Measurements from ENCODE around the gene RBFOX1.

The RBFOX1 gene

DNA sequence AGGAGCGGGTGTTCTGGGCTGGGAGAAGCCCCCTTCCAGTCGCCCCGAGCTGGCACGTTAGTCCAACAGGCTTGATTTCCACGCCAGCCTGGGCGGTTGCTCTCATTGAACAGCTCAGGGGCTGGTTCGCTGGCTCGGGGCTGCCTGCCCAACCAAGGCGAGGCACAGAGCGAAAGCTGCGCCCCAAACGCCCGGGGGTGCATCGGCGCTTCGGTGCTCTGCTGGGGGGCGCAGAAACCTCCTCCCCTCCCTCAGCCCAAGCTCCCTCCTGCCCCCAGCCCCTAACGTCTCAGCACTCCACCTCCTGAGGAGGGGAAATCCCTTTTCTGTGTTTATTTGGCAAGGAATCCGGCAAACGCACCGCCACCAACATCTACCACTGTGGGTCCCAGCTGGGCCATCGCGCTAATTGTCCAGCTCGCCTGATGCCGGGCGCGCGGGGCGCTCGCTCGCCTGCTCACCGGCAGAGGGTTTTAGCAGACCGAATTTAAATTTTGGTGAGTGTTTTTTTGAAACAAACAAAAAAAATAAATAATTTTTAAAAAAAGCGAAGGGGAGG, 29.5 kb upstream of the RBFOX1 start:
- CTCF ChIA-PET: no interaction called here
- TF ChIP-seq, protein P1, sequence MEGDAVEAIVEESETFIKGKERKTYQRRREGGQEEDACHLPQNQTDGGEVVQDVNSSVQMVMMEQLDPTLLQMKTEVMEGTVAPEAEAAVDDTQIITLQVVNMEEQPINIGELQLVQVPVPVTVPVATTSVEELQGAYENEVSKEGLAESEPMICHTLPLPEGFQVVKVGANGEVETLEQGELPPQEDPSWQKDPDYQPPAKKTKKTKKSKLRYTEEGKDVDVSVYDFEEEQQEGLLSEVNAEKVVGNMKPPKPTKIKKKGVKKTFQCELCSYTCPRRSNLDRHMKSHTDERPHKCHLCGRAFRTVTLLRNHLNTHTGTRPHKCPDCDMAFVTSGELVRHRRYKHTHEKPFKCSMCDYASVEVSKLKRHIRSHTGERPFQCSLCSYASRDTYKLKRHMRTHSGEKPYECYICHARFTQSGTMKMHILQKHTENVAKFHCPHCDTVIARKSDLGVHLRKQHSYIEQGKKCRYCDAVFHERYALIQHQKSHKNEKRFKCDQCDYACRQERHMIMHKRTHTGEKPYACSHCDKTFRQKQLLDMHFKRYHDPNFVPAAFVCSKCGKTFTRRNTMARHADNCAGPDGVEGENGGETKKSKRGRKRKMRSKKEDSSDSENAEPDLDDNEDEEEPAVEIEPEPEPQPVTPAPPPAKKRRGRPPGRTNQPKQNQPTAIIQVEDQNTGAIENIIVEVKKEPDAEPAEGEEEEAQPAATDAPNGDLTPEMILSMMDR (IDR thresholded peaks at IDR 0.05; ENCODE audit: control extremely low read depth, extremely low read depth, low read depth, missing control alignments): no peak
- DNase-seq (ENCODE audit: extremely low spot score): no peak
- POLR2A ChIA-PET: no interaction called here

DNA sequence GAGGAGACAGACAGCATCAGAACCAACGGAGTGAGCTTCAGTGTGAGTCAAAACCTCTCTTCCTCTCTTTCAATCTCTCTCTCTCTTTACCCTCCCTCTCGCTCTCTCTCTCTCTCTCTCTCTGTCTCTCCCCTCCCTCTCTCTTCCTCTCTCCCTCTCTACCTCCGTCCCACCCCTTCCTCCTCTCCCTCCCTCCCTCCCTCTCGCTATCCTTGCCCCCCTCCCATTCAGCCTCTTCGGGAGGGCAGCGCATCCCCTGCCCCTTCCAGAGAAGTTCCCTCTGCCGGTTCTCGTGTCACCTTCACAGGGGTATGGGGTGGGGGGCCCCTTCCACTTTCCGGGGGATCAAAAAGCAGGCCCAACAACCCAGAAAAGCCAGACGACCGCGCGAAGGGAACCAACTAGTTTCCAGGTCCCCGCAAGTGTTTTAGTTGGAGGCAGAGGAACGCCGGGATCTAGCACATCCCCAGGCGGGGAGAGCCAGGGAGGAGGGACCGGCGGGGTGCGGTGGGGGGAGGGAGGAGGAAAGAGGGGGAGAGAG, 28.9 kb upstream of the RBFOX1 start:
- POLR2A ChIA-PET: no interaction called here
- TF ChIP-seq, protein P1 (IDR thresholded peaks at IDR 0.05; ENCODE audit: control extremely low read depth, extremely low read depth, low read depth, missing control alignments): no peak
- DNase-seq (ENCODE audit: extremely low spot score): no peak
- CTCF ChIA-PET: no interaction called here

DNA sequence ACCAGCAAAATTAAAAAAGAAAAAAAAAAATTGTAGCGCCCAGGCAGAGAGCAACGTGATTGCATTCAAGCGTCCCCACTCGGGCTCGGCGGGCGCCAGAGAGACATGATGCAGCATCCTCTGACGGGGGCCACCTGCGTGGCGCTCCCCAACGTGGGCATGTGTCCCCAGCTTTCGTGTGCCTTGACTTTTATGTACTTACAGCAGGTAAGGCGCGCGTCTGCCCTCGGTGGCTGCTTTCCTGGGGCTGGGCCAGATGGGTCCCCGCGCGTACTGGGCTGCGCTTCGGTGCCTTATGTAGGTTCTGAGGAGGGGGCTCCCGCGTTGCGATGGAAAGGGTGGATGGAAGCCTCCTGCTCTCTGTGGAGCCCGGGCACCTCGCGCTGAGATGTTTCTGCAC, 28.4 kb upstream of the RBFOX1 start:
- TF ChIP-seq, protein P1 (IDR thresholded peaks at IDR 0.05; ENCODE audit: control extremely low read depth, extremely low read depth, low read depth, missing control alignments): no peak
- ChIA-PET POLR2A (no interaction called here), CTCF (no interaction called here)
- DNase-seq (ENCODE audit: extremely low spot score): no peak

DNA sequence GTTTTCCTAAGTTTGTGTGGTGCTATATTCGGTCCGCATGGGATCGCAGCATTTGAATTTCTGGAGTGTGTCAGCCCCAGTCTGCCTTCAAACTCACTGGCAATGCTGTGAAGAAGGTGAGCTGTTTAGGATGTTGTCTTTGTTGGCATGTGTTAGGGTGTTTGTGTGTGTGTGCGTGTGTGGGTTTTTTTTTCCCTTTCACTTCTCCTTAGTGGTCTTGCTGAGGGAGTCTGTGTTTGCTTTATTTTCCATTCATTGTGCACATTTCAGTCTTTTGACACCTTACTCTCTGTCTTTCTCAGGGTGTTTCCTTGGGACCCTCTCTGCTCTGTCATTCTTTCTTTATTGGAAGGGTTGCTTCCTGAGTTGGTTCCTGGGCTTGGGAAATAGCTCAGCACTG, 27.7 kb upstream of the RBFOX1 start:
- POLR2A ChIA-PET: no interaction called here
- TF ChIP-seq, protein P1 (IDR thresholded peaks at IDR 0.05; ENCODE audit: control extremely low read depth, extremely low read depth, low read depth, missing control alignments): no peak

DNA sequence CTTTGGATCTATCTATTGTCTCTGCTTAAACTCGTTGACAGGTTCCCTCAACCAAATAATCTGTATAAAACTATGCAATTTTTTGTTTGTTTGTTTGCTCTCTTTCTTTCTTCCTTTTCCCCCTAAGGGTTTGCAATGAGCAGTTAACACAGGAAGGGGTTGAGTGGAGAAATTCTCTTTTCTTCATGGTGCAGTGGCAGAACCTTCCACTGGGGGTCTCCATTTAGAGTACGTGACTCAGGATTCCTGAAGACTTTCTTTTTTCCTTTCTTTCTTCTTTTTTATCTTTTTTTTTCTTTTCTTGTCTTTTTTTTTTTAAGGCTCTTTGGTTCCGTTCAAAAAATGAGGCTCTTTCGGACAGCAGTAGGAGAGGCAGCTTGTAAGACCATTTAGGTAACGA, 19.5 kb upstream of the RBFOX1 start:
- no peak for DNase-seq (ENCODE audit: extremely low spot score)
- TF ChIP-seq, protein P1 (IDR thresholded peaks at IDR 0.05; ENCODE audit: control extremely low read depth, extremely low read depth, low read depth, missing control alignments): no peak
- ChIA-PET CTCF (no interaction called here), POLR2A (no interaction called here)

More for the DNA sequence above, 27.7 kb upstream of the RBFOX1 start:
- CTCF ChIA-PET: no interaction called here
- no peak for DNase-seq (ENCODE audit: extremely low spot score)

DNA sequence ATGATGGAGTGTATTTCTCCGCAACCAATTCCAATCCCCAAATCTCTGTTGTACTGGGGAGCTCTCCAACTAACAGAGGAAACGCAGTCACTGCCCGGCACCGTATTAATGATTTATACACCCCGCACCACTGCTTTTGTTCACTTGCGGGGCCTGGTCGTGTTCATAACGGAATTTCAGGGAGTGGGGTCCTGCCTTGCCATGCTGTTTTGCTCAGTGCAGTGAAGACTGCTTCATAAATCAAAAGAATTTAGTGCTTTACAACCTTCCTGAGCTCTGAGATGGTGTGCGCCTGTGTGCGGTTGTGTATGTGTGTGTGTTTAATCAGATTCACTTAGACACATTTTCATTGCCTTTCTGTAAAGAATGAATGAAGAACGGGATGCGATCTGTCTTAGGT, 18.5 kb upstream of the RBFOX1 start:
- TF ChIP-seq, protein P1 (IDR thresholded peaks at IDR 0.05; ENCODE audit: control extremely low read depth, extremely low read depth, low read depth, missing control alignments): no peak
- CTCF ChIA-PET: no interaction called here
- POLR2A ChIA-PET: no interaction called here
- DNase-seq (ENCODE audit: extremely low spot score): no peak

Data from GM10248 (cell line).